GM11168 (cell line): ENCODE results near the gene TEAD4.

Experiments
- in situ Hi-C: fragments of 300-500 bp; cut with MboI; formaldehyde crosslinking; loops from one replicate; pipeline ENCODE4 v1.12.0; 2022; ENCODE audit warnings: low sequenced_read_pairs; ENCODE audit not compliant: unreplicated experiment

Gene TEAD4

DNA sequence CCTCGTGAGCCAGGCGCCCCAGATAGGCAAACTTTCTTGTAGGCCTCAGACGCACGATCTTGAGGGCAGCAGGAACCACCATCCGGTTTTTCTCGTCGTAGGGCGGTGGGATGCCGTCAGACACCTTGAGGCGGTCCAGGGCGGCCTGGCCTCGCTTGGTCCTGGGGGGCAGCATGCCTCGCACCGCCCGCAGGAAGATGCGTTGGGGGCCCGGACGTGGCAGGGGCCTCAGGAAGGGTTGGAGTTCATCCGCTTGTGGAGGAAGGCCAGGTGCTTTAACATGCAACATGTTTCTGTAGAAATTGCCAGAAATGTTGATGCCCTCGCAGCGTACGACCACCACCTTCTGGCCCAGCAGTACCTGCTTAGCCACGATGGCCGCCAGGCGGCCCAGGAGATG lies 112.5 kb downstream of the TEAD4 start:
- in situ Hi-C loops: no loop called here

DNA sequence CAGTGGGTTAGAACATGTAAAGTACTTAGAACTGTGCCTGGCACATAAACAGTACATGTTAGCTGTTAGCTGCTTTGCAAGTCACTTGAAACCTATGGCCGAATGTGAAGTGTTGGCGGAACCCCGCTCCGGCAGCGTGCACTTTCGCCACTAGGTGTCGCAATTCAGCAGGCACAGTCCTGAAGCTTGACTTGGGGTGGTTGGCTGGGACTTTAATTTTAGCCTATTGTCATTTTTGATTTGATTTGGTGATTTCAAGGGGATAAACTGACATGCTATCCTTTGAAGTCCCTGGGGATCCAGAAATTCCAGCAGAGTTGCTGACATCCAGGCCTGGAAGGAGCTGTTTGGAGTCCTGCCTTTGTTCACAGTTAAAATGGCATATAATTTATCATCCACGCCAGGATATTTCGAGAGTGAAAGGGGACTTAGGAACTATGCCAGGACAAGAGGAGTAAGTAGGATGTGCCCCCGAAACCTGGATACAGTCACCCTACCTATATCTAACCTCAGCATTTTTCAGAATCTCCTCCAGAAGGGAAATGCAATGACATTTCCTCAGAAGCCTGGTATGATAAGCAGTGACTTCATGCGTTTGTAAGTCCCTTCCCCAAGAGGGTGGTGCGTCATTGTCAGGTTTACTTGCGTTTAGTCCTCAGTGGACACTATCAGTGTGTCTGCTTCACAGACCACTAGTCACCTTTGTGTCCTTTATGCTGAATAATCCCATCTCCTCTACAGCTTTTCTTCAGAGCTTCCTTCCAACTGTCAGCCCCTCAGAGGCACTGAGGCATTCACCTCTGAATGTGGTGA lies 114.4 kb downstream of the TEAD4 start:
- in situ Hi-C loops: no loop called here

GRCh38 chr12:3075315-3075714 lies 116.1 kb downstream of the TEAD4 start:
- in situ Hi-C loops: no loop called here

DNA sequence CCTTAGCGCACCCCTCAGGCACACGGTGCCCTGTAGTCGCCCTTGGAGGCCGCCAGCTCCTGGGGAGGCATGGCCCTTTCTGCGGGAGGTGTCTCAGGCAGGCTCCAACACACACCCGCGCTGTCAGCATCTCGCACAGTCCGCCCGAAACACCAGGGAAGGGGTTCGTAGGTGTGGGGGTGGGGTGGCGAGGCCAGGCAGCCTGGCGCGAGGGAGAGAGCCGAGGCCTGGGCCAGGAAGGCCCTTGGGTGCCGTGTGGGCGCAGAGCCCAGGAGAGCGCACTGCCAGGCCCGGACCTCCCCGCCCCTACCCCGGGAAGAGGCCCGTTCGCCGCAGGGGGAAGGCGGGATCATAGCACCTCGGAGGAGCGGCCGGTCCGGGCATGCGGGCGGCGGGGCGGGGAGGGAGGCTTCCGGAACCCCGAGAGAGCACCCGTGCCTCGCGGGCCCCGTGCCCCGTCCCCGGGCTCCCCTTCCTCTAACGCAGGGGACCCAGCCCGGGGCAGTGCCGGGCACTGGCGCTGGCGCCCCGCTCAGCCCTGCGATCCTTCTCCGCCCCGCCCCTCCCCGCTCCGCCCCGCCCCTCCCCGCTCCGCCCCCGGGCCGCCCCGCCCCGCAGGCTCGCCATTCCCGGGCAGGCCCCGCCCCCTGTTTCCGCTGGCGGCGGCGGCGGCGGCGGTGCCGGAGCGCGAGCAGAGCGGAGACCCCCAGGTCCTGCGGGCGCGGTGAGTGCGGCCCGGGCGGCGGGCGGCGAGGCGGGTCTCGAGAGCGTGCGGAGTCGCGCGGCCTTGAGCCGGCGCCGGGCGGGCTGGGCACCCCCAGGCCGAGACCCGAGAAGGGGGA lies 117.8 kb downstream of the TEAD4 start, which contains the start of gene TSPAN9:
Gene TSPAN9 (plus strand): TSS at position 650 of the 842 bp plus-strand sequence. CDS start 123,815 bp downstream, outside the sequence.
- in situ Hi-C loops: no loop called here

DNA sequence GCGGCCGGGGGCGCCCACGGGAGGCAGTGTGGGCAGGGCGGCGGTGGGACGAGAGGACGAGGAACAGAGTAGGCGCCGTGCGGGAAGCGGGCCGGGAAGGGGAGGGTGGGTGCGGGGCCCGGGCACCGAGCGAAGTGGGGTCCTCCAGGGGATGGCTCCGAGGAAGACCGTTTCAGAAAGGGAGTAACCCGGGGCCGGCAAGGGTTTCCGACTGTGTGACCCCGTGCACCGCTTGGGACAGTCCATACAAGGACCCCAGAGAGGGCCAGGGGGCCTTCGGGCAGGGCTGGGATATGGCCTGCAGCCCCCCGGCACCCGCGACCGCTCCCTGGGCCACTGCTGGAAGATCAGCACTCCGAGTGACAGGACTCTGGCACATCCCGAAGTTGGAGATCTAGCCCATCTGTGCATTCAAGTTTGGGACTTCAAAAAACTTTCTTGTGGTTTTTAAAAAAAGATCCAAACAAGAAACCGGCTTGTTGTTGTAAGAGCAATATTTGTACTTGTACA lies 118.4 kb downstream of the TEAD4 start:
- in situ Hi-C loops: no loop called here

DNA sequence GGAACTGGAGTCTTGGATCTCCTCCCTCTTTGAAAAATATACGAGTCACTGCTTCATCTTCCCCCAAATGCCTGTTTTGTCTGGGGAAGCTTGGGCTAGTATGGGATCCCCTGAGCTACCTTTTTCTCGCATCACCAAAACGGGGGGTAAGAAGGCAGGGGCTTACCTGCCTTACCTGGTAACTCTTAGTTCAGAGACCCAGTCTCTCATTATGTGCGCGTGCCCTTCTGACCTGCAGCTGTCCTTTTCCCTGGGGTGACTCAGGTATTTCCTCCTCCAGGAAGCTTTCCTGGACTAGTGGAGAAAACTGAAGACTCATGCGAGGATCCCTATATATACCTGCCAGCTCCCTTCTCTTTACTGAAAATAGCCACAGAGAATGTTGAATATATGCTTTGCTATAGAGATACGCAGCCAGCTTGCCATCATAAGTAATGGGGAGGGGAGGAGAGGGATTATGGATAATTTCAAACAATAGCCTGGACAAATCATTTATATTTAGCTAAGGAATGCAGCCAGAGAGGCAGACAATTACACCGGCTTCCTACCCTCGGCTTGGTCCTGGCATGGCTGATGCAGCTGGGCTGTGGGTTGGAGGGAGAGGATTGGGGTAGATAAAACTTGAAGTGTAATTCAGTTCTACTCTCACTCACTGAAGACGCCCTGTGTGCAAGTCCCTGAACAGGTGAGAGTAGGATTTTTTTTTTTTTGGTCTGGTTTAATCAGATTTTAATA lies 119.1 kb downstream of the TEAD4 start:
- in situ Hi-C loops: no loop called here

DNA sequence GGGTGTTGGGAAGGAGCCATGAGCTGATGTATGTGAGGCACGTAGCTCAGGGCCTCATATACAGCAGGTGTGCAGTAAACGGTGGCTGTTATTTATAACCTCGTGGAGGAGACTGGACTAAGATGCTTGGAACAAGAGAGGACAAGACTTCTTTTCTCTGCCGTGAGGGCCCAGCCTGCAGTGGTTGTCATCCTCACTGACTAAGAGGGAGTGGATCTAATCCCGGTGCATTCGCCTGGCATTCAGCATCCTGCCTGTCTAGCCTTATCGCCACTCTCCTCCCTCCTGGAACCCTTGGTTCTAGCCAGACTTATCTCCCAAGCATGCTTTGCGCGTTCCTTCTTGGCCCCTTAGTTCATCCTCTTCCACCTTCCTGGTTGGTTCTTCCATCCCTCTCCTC lies 121.9 kb downstream of the TEAD4 start:
- in situ Hi-C loops: no loop called here

- in situ Hi-C loops: no loop called here
These were observed 122.7 kb downstream of the TEAD4 start for GRCh38 chr12:3081886-3082285.

DNA sequence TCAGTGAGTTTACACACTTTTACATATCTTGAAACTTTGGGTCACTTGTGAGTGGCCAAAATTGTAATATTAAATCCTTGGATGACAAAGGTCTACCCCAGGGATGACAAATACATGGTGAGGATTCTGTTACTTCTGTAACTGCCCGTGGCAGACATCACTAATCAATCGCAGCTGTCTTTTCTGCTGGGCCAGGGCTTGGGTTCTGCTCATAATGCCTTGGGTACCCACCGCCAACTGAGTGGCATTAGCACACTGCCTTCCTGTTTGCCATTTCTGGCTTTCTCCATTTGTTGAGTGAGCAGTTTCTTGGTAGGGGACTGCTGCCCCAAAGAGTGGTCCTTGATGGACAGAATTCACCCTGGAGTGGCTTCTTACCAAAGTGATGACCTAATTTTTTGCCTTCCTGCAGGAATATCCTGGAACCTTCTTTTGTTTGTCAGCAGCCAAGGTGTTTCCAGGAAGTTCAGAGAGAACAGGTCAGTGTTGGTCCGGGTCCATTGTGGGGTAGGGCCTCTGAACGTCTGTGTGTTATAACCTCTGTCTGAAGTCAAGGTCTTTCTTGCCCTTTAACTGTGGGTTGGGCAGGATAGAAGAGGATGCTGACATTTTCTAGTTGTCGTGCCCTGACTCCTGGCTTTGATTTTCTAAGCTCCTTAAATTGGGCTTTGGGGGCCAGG lies 124.2 kb downstream of the TEAD4 start:
- in situ Hi-C loops: no loop called here

GRCh38 chr12:3083921-3084347 lies 124.7 kb downstream of the TEAD4 start:
- in situ Hi-C loops: no loop called here

DNA sequence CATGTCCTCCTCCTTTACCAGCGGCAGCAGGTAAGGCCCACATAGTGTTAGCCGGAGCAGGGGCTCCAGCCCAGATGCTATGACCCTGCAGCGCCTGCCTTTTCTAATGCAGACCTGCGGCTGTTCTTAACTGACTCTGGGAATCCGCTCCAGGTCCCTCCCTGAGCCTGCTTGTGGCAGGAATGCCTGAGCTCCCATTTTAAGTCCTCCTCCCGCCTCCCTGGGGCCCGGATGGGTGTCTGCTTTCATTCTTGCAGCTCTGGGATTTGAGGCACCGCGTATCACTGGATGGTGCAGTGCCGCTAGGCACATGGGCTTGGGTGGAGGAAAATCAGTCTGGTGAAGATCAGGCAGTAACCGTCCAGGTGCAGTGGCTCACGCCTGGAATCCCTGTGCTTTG lies 125.5 kb downstream of the TEAD4 start:
- in situ Hi-C loops: no loop called here

DNA sequence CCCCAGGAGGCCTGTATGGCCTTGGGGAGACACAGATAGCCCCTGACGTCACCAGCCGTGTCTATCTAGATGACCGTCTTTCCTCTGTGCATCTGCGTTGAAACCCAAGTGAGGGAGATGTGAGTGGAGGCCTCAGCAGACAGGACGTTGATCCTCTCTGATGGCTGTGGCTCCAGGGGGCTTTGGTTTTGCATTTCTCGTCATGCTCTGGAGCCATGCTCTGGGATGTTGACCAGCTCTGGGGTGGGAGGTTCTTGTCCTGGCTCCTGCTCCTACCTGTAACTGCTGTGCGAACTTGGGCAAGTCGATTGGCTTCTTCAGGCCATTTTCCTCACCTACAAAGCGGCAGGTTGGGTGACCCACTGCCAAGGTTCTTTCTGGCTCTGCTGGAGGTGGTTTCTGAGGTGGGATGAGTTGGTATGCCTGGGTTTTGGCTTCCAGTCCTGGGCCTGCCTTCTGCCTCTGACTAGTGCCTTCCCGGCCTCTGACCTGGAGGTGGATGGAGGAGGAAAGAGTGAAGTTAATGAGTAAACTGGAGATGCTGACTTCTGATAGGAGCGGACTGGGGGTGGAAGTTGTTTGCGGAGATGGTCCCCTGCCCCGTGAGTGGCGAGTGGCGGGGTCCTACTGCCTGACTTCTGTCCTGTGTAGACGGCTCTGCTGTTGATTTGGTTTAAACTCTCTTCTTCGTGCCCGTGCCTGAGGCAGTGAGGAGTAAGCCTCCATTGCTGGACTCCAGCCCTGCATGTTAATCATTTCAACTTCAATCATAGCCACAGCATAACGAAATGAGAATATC lies 126.3 kb downstream of the TEAD4 start:
- in situ Hi-C loops: no loop called here

DNA sequence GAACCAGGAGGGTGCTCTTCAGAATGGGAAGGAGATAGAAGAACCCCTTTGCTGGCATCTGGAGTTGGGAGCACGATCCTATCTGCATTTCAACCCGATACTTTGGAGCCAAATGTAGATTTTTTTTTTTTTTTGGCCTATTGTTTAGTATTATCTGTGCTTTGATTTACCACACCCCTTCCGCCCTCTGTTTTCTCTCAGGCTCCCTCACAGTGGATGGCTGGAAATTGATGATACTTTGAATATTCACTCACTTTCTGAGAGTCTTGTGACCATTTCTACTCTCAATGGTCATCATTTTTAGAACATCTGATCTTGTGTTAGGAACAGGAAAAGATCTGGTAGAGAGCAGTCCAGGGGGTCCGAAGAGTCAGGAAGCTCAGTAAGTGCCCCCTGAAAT lies 127.0 kb downstream of the TEAD4 start:
- in situ Hi-C loops: no loop called here

DNA sequence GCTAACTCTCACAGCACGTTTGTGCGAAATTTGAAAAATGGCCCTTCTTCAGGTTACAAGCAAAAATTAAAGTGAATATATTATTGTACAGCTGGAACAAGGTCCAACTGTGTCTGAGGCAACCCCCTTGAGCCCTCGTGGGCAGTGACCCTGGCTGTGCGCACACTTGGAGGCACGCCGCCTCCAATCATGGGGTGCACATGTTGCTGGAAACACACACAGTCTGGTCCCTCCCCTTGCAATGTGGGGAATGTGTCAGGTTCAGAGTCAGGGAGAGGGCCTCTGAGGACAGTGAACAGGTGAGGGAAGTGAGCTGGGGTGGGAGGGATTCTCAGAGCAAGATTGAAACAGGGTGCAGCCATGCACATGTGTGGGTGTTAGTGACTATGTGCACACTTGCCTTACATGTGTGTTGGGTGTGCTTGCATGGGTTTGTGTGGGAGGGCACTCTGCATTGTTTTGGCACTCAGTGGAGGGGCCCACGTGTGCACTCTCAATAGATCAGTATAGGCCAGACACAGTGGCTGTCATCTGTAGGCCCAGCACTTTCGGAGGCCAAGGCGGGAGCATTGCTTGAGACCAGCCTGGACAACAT lies 127.6 kb downstream of the TEAD4 start:
- in situ Hi-C loops: no loop called here

DNA sequence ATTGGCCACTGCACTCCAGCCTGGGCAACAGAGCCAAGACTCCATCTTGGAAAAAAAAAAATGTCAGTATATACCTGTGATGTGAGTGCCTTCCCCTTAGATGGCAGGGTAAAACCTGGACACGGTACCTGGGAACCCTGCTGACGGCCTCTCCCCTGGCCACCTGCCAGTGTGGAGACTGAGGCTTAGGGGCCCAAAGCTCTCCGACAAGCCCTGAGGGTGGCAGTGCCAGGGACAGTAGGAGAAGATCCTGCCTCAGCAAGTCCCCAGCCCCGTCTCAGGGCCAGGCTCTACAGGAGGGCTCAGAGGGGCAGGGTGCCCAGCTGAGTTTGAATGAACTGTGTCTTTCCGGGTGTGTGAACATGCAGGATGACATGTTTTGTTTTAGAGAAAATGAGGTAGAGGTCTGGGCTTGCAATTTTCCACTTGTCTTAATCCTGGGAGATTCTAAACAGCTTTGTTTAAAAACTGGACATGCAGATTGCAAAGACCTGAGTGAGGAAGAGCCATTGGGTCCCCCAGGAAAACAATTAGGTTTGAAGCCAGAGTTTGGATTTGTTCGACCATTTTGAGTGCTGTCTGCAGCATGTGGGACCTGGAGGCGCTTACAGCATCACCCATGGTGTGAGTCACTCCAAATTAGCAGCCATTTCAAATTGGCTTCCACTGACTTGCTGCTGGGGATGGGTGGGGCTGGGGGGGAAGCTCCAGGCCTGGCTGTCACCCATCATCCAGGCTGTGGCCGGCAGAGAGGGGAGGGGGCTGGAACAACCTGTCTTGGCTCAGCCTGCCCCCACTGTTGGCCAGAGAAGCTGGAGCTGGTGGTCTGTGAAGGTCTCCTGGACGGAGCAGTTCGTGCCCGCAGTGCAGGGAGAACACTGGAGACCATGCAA lies 128.8 kb downstream of the TEAD4 start:
- in situ Hi-C loops: no loop called here

DNA sequence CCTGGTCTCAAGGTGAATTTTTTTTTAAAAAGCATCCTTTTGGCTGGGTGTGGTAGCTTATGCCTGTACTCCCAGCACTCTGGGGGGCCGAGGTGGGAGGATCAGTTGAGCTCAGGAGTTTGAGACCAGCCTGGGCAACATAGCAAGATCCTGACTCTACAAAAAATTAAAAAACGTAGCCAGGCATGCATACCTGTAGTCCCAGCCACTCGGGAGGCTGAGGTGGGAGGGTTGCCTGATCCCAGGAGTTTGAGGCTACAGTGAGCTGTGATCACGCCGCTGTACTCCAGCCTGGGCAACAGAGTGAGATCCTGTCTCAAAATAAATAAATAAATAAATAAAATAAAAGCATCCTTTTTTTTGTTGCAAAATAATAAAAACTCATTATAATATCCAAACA lies 130.4 kb downstream of the TEAD4 start:
- in situ Hi-C loops: no loop called here
